KBM-7 (cell line): ENCODE results near the gene DNMT3A.

Experiments used
- DNase-seq: peaks from one replicate; pipeline ENCODE4 v3.0.0-alpha.2; 2015
- in situ Hi-C: fragments of 300-500 bp; cut with MboI; formaldehyde crosslinking; loops from 2 replicates; pipeline ENCODE4 v1.14.3; 2020; ENCODE audit warnings: low sequenced_read_pairs, low pct_unique_long_range_greater_than_20kb, mixed read lengths

Gene DNMT3A

GRCh38 chr2:25354116-25354515 is 12.4 kb upstream of the DNMT3A start:
- no peak for DNase-seq

GRCh38 chr2:25349397-25349796 is 7.7 kb upstream of the DNMT3A start:
- no peak for DNase-seq
- in situ Hi-C loops = no loop called here

More at GRCh38 chr2:25354116-25354515, 12.4 kb upstream of the DNMT3A start:
- in situ Hi-C loops = no loop called here

GRCh38 chr2:25347846-25348245 is 6.1 kb upstream of the DNMT3A start:
- in situ Hi-C loops = no loop called here

GRCh38 chr2:25347205-25347815 is 5.6 kb upstream of the DNMT3A start:
- DNase-seq = no peak
- in situ Hi-C loops = no loop called here

More at GRCh38 chr2:25347846-25348245, 6.1 kb upstream of the DNMT3A start:
- DNase-seq = no peak

GRCh38 chr2:25343187-25343825 is 1.6 kb upstream of the DNMT3A start:
- no peak for DNase-seq
- in situ Hi-C loops = no loop called here

GRCh38 chr2:25342372-25343186 is 854 bp upstream of the DNMT3A start:
- peak; percentile 92 for DNase-seq
- in situ Hi-C loops = no loop called here

- no peak for DNase-seq
- in situ Hi-C loops = no loop called here
These were observed 556 bp downstream of the DNMT3A start for GRCh38 chr2:25341011-25341727.

- no peak for DNase-seq
- in situ Hi-C loops = no loop called here
These were observed 1.4 kb downstream of the DNMT3A start for GRCh38 chr2:25340181-25340921.

GRCh38 chr2:25339791-25340180 is 1.9 kb downstream of the DNMT3A start:
- DNase-seq = no peak
- in situ Hi-C loops = no loop called here

GRCh38 chr2:25339211-25339674 is 2.5 kb downstream of the DNMT3A start:
- DNase-seq = no peak
- in situ Hi-C loops = no loop called here

- no peak for DNase-seq
- in situ Hi-C loops = no loop called here
These were observed 3.3 kb downstream of the DNMT3A start for GRCh38 chr2:25338401-25338800.

- DNase-seq = no peak
- in situ Hi-C loops = no loop called here
These were observed 3.8 kb downstream of the DNMT3A start for GRCh38 chr2:25337891-25338290.

- in situ Hi-C loops = no loop called here
These were observed 4.4 kb downstream of the DNMT3A start for GRCh38 chr2:25337276-25337675.

GRCh38 chr2:25336383-25336841 is 5.3 kb downstream of the DNMT3A start:
- in situ Hi-C loops = no loop called here
- DNase-seq = no peak

More at GRCh38 chr2:25337276-25337675, 4.4 kb downstream of the DNMT3A start:
- no peak for DNase-seq

- DNase-seq = no peak
- in situ Hi-C loops = no loop called here
These were observed 5.8 kb downstream of the DNMT3A start for GRCh38 chr2:25335971-25336370.

- in situ Hi-C loops = no loop called here
These were observed 6.5 kb downstream of the DNMT3A start for GRCh38 chr2:25335204-25335603.

GRCh38 chr2:25334482-25334881 is 7.2 kb downstream of the DNMT3A start:
- no peak for DNase-seq
- in situ Hi-C loops = no loop called here

More at GRCh38 chr2:25335204-25335603, 6.5 kb downstream of the DNMT3A start:
- no peak for DNase-seq

GRCh38 chr2:25333981-25334380 is 7.7 kb downstream of the DNMT3A start:
- in situ Hi-C loops = no loop called here

GRCh38 chr2:25332571-25332970 is 9.2 kb downstream of the DNMT3A start:
- DNase-seq = no peak
- in situ Hi-C loops = no loop called here

More at GRCh38 chr2:25333981-25334380, 7.7 kb downstream of the DNMT3A start:
- no peak for DNase-seq
